ENCODE data around the gene GUCY1A2. TPM values are rescaled to one million over a fixed set of nuclear protein-coding genes. Genes with fewer than 3 reads are reported as not detected.

GUCY1A2 gene
- total and polyA plus RNA-seq, 2 donors (not counting 3 experiments of a cell fraction or from before 2014, with no cell fraction given): 0.02 to 0.03 TPM

- DNase-seq (ENCODE audit: low read depth, low spot score) (no peak), FAIRE-seq (no peak)
- intact Hi-C loops (cut with micrococcal nuclease): no loop called here
- no peaks in the 10 kb centered on the region for H3K27me3 ChIP-seq (ENCODE audit: control insufficient read depth in 2 of 2, insufficient read depth in 2 of 2, low read length in 2 of 2)
- ChIA-PET POLR2A (no interaction called here), CTCF (no interaction called here)
- no peaks in the 10 kb centered on the region for H4K20me1 ChIP-seq (replicated peaks; ENCODE audit: control insufficient read depth, extremely low read depth, insufficient read depth, low read length)
- no peaks in the 10 kb centered on the region for H3K4me1 ChIP-seq (ENCODE audit: control insufficient read depth, extremely low read depth, insufficient read depth, low read length)
- TF ChIP-seq EZH2 (IDR thresholded peaks at IDR 0.05; ENCODE audit: borderline replicate concordance, low read depth, low read length, severe bottlenecking) (no peak), CTCF (IDR thresholded peaks at IDR 0.05; ENCODE audit: extremely low read depth in 1 of 2, insufficient read depth in 1 of 2, low read depth in 1 of 2, low read length in 2 of 2) (no peak), FOS (IDR thresholded peaks at IDR 0.05; ENCODE audit: borderline replicate concordance, insufficient read depth, low read length) (no peak), GATA2 (IDR thresholded peaks at IDR 0.05; ENCODE audit: insufficient read depth, insufficient read length, low read depth, low read length) (no peak), POLR2A (IDR thresholded peaks at IDR 0.05; ENCODE audit: low read depth, low read length) (no peak), JUN (IDR thresholded peaks at IDR 0.05; ENCODE audit: borderline replicate concordance, insufficient read depth, insufficient read length, low read depth) (no peak)
- H3K36me3 ChIP-seq (ENCODE audit: control insufficient read depth in 2 of 2, extremely low read depth in 1 of 2, insufficient read depth in 2 of 2, low read length in 2 of 2): no peaks in the 10 kb centered on the region
- no peak overlapping the region for H2AFZ ChIP-seq (ENCODE audit: low read depth, low read length)
- H3K4me2 ChIP-seq (ENCODE audit: insufficient read depth, low read length): no peak overlapping the region
- H3K9ac ChIP-seq (replicated peaks; ENCODE audit: extremely low read depth, insufficient read depth, low read length): no peak overlapping the region
- no peak overlapping the region for H3K4me3 ChIP-seq (replicated peaks in 1 of 3; ENCODE audit: insufficient read depth in 1 of 3, low read depth in 1 of 3, low read length in 3 of 3)
- no peaks in the 10 kb centered on the region for H3K9me3 ChIP-seq (replicated peaks; ENCODE audit: control insufficient read depth, insufficient read depth, low read length)
- dilution Hi-C loops (cut with MboI; ENCODE audit: extremely low pct_ligation_motif_present, low sequenced_read_pairs): no loop called here
- no peaks in the 10 kb centered on the region for H3K79me2 ChIP-seq (ENCODE audit: control insufficient read depth, insufficient read depth, low read length)
- H3K9me1 ChIP-seq (replicated peaks; ENCODE audit: control insufficient read depth, extremely low read depth, insufficient read depth, low read length): no peaks in the 10 kb centered on the region
- no TSS peak for BruUV-seq (replicated peaks)
- no peak overlapping the region for H3K27ac ChIP-seq (ENCODE audit: insufficient read depth, low read depth, low read length)
These were observed 19.1 kb downstream of the GUCY1A2 start for GRCh38 chr11:106999196-106999595.

- DNase-seq (ENCODE audit: low read depth, low spot score) (no peak), FAIRE-seq (no peak)
- TF ChIP-seq EZH2 (IDR thresholded peaks at IDR 0.05; ENCODE audit: borderline replicate concordance, low read depth, low read length, severe bottlenecking) (no peak), FOS (IDR thresholded peaks at IDR 0.05; ENCODE audit: borderline replicate concordance, insufficient read depth, low read length) (no peak), JUN (IDR thresholded peaks at IDR 0.05; ENCODE audit: borderline replicate concordance, insufficient read depth, insufficient read length, low read depth) (no peak), MYC (IDR thresholded peaks at IDR 0.05; ENCODE audit: low read depth, low read length) (no peak), MAX (IDR thresholded peaks at IDR 0.05; ENCODE audit: insufficient read depth, insufficient read length) (no peak), CTCF (IDR thresholded peaks at IDR 0.05; ENCODE audit: extremely low read depth in 1 of 2, insufficient read depth in 1 of 2, low read depth in 1 of 2, low read length in 2 of 2) (no peak), POLR2AphosphoS5 (IDR thresholded peaks at IDR 0.05; ENCODE audit: insufficient read depth, low read depth, low read length) (no peak), GATA2 (IDR thresholded peaks at IDR 0.05; ENCODE audit: insufficient read depth, insufficient read length, low read depth, low read length) (no peak), POLR2A (IDR thresholded peaks at IDR 0.05; ENCODE audit: low read depth, low read length) (no peak)
- intact Hi-C loops (cut with micrococcal nuclease) (no loop called here), dilution Hi-C loops (cut with MboI; ENCODE audit: extremely low pct_ligation_motif_present, low sequenced_read_pairs) (no loop called here)
- Histone ChIP-seq H2AFZ (ENCODE audit: low read depth, low read length) (no peak overlapping the region), H3K27me3 (ENCODE audit: control insufficient read depth in 2 of 2, insufficient read depth in 2 of 2, low read length in 2 of 2) (no peaks in the 10 kb centered on the region), H4K20me1 (replicated peaks; ENCODE audit: control insufficient read depth, extremely low read depth, insufficient read depth, low read length) (no peaks in the 10 kb centered on the region), H3K4me3 (replicated peaks in 1 of 3; ENCODE audit: insufficient read depth in 1 of 3, low read depth in 1 of 3, low read length in 3 of 3) (no peak overlapping the region), H3K79me2 (ENCODE audit: control insufficient read depth, insufficient read depth, low read length) (no peaks in the 10 kb centered on the region), H3K9me1 (replicated peaks; ENCODE audit: control insufficient read depth, extremely low read depth, insufficient read depth, low read length) (no peaks in the 10 kb centered on the region), H3K27ac (ENCODE audit: insufficient read depth, low read depth, low read length) (no peak overlapping the region), H3K4me2 (ENCODE audit: insufficient read depth, low read length) (no peak overlapping the region), H3K9me3 (replicated peaks; ENCODE audit: control insufficient read depth, insufficient read depth, low read length) (no peaks in the 10 kb centered on the region), H3K36me3 (ENCODE audit: control insufficient read depth in 2 of 2, extremely low read depth in 1 of 2, insufficient read depth in 2 of 2, low read length in 2 of 2) (no peaks in the 10 kb centered on the region), H3K4me1 (ENCODE audit: control insufficient read depth, extremely low read depth, insufficient read depth, low read length) (no peaks in the 10 kb centered on the region), H3K9ac (replicated peaks; ENCODE audit: extremely low read depth, insufficient read depth, low read length) (no peak overlapping the region)
- ChIA-PET CTCF (no interaction called here), POLR2A (no interaction called here)
- BruUV-seq (replicated peaks): no TSS peak
These were observed 19.4 kb downstream of the GUCY1A2 start for GRCh38 chr11:106998916-106999188.
